B cell (primary cell): ENCODE results near the gene PRRC1. TPM values are rescaled to one million over a fixed set of nuclear protein-coding genes. Genes with fewer than 3 reads are reported as not detected.

Source experiments
- ATAC-seq: fragments of 200-7000 bp; cut with Tn5 transposase; one replicate; pipeline ENCODE4 v1.10.0; 2021; ENCODE audit warnings: low read depth, mild to moderate bottlenecking, moderate number of reproducible peaks, moderate library complexity
- CTCF ChIA-PET: fragments of 350-600 bp; sonication (Branson Sonifier 250); formaldehyde crosslinking; loops from one replicate; lab custom pipeline; 2021; ENCODE audit warnings: antibody characterized with exemption, inconsistent platforms; lab: Charles Lee
- POLR2A ChIA-PET: fragments of 350-600 bp; sonication (Branson Sonifier 250); formaldehyde crosslinking; loops from one replicate; lab custom pipeline; 2021; ENCODE audit warnings: antibody characterized with exemption; lab: Charles Lee
- DNase-seq: peaks from one replicate; pipeline ENCODE4 v3.0.0; 2013
- H2AFZ ChIP-seq: 2 replicates; pipeline ENCODE4 v1.6.1; 2012; ENCODE audit warnings: mild to moderate bottlenecking, low read depth, low read length; ENCODE audit not compliant: insufficient read depth, poor library complexity, severe bottlenecking
- H3K27ac ChIP-seq, 2 donors: 1 replicate in 1 of 2; 2 replicates in 1 of 2; pipeline ENCODE4 v1.5.1; 2012 to 2013; ENCODE audit warnings: low read length in 2 of 2, mild to moderate bottlenecking in 2 of 2, moderate library complexity in 1 of 2
- H3K27me3 ChIP-seq, 4 experiments: fragments of 200-600 bp in 1 of 4; sonication (generic) in 1 of 4; replicated peaks in 1 of 4; 1 replicate in 2 of 4; 2 replicates in 2 of 4; pipeline versions ENCODE4 v1.6.1 to v1.7.0; 2013 to 2016; ENCODE audit warnings: low read length in 3 of 4, mild to moderate bottlenecking in 2 of 4, mixed read lengths in 1 of 4, moderate library complexity in 1 of 4; ENCODE audit not compliant: insufficient read depth in 4 of 4, control insufficient read depth in 3 of 4; ENCODE audit errors: control extremely low read depth in 1 of 4
- H3K36me3 ChIP-seq, 2 experiments: replicated peaks in 1 of 2; 1 replicate in 1 of 2; 2 replicates in 1 of 2; pipeline versions ENCODE4 v1.6.1 to v1.7.1; 2013; ENCODE audit warnings: low read length in 1 of 2; ENCODE audit not compliant: insufficient read depth in 2 of 2, control insufficient read depth in 1 of 2; ENCODE audit errors: control extremely low read depth in 1 of 2, extremely low read depth in 1 of 2
- H3K4me1 ChIP-seq, 2 donors: fragments of 200-600 bp in 1 of 2; sonication (generic) in 1 of 2; 1 replicate in 1 of 2; 2 replicates in 1 of 2; pipeline versions ENCODE4 v1.5.1 to v1.6.1; 2013 to 2017; ENCODE audit warnings: low read length in 2 of 2; ENCODE audit not compliant: control insufficient read depth in 2 of 2, insufficient read depth in 2 of 2
- H3K4me2 ChIP-seq: replicated peaks from 2 replicates; pipeline ENCODE3; 2012; ENCODE audit warnings: mild to moderate bottlenecking, low read depth, low read length; ENCODE audit not compliant: poor library complexity, severe bottlenecking
- H3K4me3 ChIP-seq, 5 experiments: fragments of 200-600 bp in 1 of 5; sonication (generic) in 1 of 5; 1 replicate in 3 of 5; 2 replicates in 2 of 5; pipeline versions ENCODE4 v1.5.1 to v1.7.0; 2011 to 2016; ENCODE audit warnings: low read length in 4 of 5, mild to moderate bottlenecking in 4 of 5, low read depth in 2 of 5, control low read depth in 1 of 5, moderate library complexity in 1 of 5; ENCODE audit not compliant: insufficient read depth in 1 of 5; ENCODE audit errors: control extremely low read depth in 1 of 5, extremely low read depth in 1 of 5
- H3K79me2 ChIP-seq: fragments of 200-600 bp; sonication (generic); one replicate; pipeline ENCODE4 v1.6.0; 2016; ENCODE audit warnings: low read length; ENCODE audit not compliant: control insufficient read depth, insufficient read depth
- H3K9ac ChIP-seq: fragments of 200-600 bp; sonication (generic); 2 replicates; pipeline ENCODE4 v1.6.1; 2017; ENCODE audit warnings: mild to moderate bottlenecking, low read length, moderate library complexity
- H3K9me3 ChIP-seq, 3 donors: one replicate each; pipeline versions ENCODE4 v1.6.1 to v1.7.1; 2013; ENCODE audit warnings: low read length in 2 of 3; ENCODE audit not compliant: control insufficient read depth in 2 of 3, insufficient read depth in 1 of 3; ENCODE audit errors: control extremely low read depth in 1 of 3
- H4K20me1 ChIP-seq: 2 replicates; pipeline ENCODE4 v1.6.0; 2012; ENCODE audit warnings: mild to moderate bottlenecking, low read length; ENCODE audit not compliant: insufficient read depth, control insufficient read depth, poor library complexity, severe bottlenecking
- H3K27ac Mint-ChIP-seq: one replicate; pipeline ENCODE4 v1.8.0; 2021; ENCODE audit warnings: mixed read lengths
- H3K27me3 Mint-ChIP-seq: one replicate; pipeline ENCODE4 v1.8.0; 2021; ENCODE audit warnings: mixed read lengths
- H3K4me1 Mint-ChIP-seq: one replicate; pipeline ENCODE4 v1.8.0; 2021; ENCODE audit warnings: mixed read lengths
- H3K4me3 Mint-ChIP-seq: one replicate; pipeline ENCODE4 v1.8.0; 2021; ENCODE audit warnings: mixed read lengths
- H3K9me3 Mint-ChIP-seq: one replicate; pipeline ENCODE4 v1.8.0; 2022; ENCODE audit warnings: mixed read lengths; ENCODE audit not compliant: insufficient read depth
- EZH2 ChIP-seq: IDR thresholded peaks from 2 replicates; pipeline ENCODE4 v1.6.1; 2012; ENCODE audit warnings: borderline replicate concordance, low read depth, mild to moderate bottlenecking, moderate library complexity, low read length; ENCODE audit not compliant: insufficient read depth, poor library complexity, severe bottlenecking
- WGBS: methylation state at CpG from one replicate; pipeline ENCODE4 v1.1.5; 2013; ENCODE audit warnings: missing lambda C conversion rate; ENCODE audit not compliant: insufficient coverage; 5-methylcytosine and 5-hydroxymethylcytosine counted together
- intact Hi-C: fragments of 100-400 bp; cut with micrococcal nuclease; formaldehyde crosslinking; loops from one replicate; pipeline ENCODE4 v1.10.0; 2022
- polyA plus RNA-seq: library from polyadenylated mRNA; depleted of rRNA; stranded (reverse); fragments of >200 nt; gene quantifications from 2 replicates; pipeline ENCODE4 v1.2.3, GENCODE V29; 2012
- total RNA-seq, 2 donors: library from RNA; stranded (reverse); fragments of 120-200 nt in 1 of 2; gene quantifications; 1 replicate in 1 of 2; 2 replicates in 1 of 2; pipeline versions ENCODE4 v1.2.3 to v1.2.4, GENCODE V29; 2013 to 2022
- TF ChIP-seq, protein P1 (sequence below): fragments of 200-600 bp; IDR thresholded peaks from one replicate; pipeline ENCODE4 v1.8.0; 2022; ENCODE audit warnings: antibody characterized with exemption, mild to moderate bottlenecking

Gene PRRC1
- total and polyA plus RNA-seq, 2 donors (not counting 1 experiment from before 2014, with no cell fraction given): 9.7 to 35.5 TPM

DNA sequence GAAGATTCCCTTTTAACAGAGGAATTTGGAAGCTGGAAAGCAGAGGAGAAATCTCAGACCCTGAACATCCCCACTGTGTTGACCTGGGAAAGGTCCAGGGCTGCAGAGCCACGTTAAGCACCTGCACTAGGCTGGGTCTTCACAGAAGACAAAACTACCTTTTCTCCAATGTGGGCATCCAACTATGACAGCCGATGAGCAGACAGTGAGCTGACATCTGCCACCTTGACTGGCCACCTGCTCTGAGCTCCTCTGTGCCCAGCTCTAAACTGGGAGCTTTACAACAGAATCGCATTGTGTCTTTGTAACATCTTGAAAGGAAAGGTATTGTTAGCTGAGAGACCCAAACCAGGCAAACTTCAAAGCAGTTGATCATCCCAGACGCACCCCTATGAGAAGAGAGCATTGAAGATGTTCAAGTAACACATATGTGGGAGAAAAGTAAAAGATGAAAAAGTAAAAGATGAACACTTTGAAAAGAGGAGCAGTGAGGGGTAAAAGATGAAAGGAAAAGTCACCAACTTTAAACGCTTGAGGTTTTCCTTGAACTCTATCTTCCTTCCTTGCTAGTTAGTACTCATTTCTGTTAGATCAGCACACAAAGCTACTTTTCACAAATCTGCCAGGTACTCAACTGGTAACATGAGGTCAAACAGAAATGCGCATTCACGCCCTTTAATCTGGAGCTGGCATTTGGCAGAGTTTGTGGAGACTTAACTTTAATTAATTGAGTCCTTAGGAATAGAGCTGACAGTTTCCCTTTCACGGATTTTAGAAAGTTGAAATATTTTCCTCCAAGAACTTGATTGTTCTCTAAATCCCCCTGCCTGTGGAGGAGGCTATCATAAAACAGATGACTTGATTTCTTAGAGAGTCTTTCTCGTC lies 78.3 kb downstream of the PRRC1 start:
- no peaks in the 10 kb centered on the region for H3K27me3 ChIP-seq
- intact Hi-C loops: no loop called here
- TF ChIP-seq EZH2: no peak
- TF ChIP-seq, protein P1, sequence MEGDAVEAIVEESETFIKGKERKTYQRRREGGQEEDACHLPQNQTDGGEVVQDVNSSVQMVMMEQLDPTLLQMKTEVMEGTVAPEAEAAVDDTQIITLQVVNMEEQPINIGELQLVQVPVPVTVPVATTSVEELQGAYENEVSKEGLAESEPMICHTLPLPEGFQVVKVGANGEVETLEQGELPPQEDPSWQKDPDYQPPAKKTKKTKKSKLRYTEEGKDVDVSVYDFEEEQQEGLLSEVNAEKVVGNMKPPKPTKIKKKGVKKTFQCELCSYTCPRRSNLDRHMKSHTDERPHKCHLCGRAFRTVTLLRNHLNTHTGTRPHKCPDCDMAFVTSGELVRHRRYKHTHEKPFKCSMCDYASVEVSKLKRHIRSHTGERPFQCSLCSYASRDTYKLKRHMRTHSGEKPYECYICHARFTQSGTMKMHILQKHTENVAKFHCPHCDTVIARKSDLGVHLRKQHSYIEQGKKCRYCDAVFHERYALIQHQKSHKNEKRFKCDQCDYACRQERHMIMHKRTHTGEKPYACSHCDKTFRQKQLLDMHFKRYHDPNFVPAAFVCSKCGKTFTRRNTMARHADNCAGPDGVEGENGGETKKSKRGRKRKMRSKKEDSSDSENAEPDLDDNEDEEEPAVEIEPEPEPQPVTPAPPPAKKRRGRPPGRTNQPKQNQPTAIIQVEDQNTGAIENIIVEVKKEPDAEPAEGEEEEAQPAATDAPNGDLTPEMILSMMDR: no peak
- H3K4me3 ChIP-seq: no peak overlapping the region
- Mint-ChIP-seq H3K27ac (no peak overlapping the region), H3K9me3 (no peaks in the 10 kb centered on the region), H3K27me3 (peaks cover under 1% of the 10 kb centered on the region), H3K4me3 (no peak overlapping the region), H3K4me1 (no peaks in the 10 kb centered on the region)
- no peaks in the 10 kb centered on the region for H4K20me1 ChIP-seq
- DNase-seq (no peak), ATAC-seq (no peak)
- H3K4me2 ChIP-seq: no peak overlapping the region
- H3K9ac ChIP-seq: no peak overlapping the region
- H3K27ac ChIP-seq: no peak overlapping the region
- WGBS: 88% methylated on average over 4 of the region's 9 CpGs
- no peaks in the 10 kb centered on the region for H3K4me1 ChIP-seq
- CTCF ChIA-PET: no interaction called here
- POLR2A ChIA-PET: no interaction called here
- no peaks in the 10 kb centered on the region for H3K9me3 ChIP-seq
- H3K36me3 ChIP-seq: no peaks in the 10 kb centered on the region
- no peaks in the 10 kb centered on the region for H3K79me2 ChIP-seq
- H2AFZ ChIP-seq: no peak overlapping the region

DNA sequence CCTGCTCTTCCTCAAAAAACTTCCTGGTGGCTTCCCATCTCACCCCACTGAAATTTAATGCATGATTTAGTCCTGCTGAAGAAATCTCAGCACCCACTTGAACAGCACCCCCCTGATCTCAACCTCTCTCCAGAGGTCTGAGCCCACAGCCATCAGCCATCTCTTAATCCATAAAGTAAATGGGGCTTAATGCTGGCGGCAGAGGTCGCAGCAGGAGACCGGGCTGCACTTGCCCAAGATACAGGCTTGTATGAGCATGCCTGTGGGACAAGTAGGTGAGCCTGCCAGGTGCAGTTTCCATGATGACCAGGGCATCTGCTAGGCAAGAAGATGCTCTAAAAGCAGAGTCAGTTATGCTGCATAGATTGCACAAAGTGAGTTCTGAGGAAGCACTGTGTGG lies 79.1 kb downstream of the PRRC1 start:
- Histone ChIP-seq H3K9me3 (no peaks in the 10 kb centered on the region), H3K79me2 (no peaks in the 10 kb centered on the region), H3K4me3 (no peak overlapping the region), H2AFZ (no peak overlapping the region), H3K9ac (no peak overlapping the region), H3K4me2 (no peak overlapping the region), H3K27ac (no peak overlapping the region), H3K36me3 (no peaks in the 10 kb centered on the region), H4K20me1 (no peaks in the 10 kb centered on the region), H3K27me3 (no peaks in the 10 kb centered on the region), H3K4me1 (no peaks in the 10 kb centered on the region)
- Mint-ChIP-seq H3K27me3 (no peaks in the 10 kb centered on the region), H3K27ac (no peak overlapping the region), H3K9me3 (no peaks in the 10 kb centered on the region), H3K4me1 (no peaks in the 10 kb centered on the region), H3K4me3 (no peak overlapping the region)
- DNase-seq (no peak), ATAC-seq (no peak)
- POLR2A ChIA-PET: no interaction called here
- CTCF ChIA-PET: no interaction called here
- no peak for TF ChIP-seq EZH2
- TF ChIP-seq, protein P1: no peak
- WGBS: no CpG with 5 or more reads among the region's 3 CpGs
- intact Hi-C loops: no loop called here
